Skin of body (tissue), 2 donors: ENCODE results near the gene MAP2K6. TPM values are rescaled to one million over a fixed set of nuclear protein-coding genes. Genes with fewer than 3 reads are reported as not detected.
"Not testable (repeated sequence)": the region's sequence is repeated elsewhere in the genome, so short reads cannot be mapped to it uniquely, and the experiment has no call there.

ENCODE experiments used
- DNase-seq: peaks from one replicate; lab custom pipeline; 2025; lab: John Stamatoyannopoulos, UW
- total RNA-seq: library from RNA; depleted of rRNA; stranded (reverse); fragments of >200 nt; gene quantifications from one replicate; pipeline ENCODE4 v1.2.3, GENCODE V29; 2014

The MAP2K6 gene
- total RNA-seq, 1 donor from 2014 or later = 8.6 TPM

DNA sequence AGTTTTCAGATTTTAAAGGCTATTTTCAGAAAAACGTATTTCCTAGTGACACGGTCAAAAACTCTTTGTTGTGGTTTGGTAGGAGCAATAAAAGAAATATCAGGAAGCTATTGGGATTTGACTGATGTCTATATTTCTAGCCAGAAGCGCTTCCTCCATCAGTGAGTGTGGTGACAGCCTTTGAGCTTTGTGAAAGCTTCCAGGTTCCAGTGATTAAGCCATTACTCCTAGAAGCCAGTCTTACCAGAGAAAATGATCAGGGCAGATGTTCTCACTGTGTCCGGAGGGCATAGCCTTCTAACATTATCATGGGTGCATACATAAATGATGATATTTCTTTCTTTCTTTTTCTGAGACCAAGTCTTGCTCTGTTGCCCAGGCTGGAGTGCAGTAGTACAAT, 39.6 kb downstream of the MAP2K6 start:
- DNase-seq = no peak

DNA sequence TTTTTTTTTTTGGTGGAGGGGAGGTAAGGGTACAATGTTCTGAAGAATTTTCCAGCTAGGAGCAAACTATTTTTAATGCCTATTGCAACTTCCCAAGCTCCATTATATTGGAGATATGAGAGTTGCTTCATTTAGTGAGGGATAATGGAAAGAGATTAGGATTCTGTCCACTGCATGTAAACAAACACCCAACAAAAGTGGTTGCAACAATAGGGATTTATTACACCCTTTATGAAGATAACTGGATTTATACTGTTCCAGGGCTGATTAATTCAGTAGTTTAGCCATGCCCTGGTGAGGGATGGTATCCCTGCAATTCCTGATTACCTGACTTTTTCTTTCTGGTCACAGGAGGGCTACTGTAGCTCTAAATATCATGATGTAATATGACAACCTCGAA, 40.5 kb downstream of the MAP2K6 start:
- DNase-seq = no peak

DNA sequence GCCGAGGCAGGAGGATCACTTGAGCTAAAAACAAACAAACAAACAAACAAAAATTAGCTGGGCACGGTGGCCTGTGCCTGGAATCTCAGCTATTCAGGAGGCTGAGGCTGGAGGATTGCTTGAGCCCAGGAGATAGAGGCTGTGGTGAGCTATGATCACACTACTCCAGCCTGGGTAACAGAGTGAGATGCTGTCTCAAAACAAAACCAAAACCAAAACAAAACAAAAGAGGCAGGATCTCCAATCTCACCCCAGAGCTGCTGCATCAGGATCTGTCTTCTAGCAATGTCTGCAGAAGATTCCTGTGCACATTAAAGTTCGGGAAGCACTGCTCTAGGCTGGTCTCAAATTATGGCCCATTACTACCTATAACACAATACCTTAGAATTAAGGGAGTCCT, 43.1 kb downstream of the MAP2K6 start:
- no peak for DNase-seq

DNA sequence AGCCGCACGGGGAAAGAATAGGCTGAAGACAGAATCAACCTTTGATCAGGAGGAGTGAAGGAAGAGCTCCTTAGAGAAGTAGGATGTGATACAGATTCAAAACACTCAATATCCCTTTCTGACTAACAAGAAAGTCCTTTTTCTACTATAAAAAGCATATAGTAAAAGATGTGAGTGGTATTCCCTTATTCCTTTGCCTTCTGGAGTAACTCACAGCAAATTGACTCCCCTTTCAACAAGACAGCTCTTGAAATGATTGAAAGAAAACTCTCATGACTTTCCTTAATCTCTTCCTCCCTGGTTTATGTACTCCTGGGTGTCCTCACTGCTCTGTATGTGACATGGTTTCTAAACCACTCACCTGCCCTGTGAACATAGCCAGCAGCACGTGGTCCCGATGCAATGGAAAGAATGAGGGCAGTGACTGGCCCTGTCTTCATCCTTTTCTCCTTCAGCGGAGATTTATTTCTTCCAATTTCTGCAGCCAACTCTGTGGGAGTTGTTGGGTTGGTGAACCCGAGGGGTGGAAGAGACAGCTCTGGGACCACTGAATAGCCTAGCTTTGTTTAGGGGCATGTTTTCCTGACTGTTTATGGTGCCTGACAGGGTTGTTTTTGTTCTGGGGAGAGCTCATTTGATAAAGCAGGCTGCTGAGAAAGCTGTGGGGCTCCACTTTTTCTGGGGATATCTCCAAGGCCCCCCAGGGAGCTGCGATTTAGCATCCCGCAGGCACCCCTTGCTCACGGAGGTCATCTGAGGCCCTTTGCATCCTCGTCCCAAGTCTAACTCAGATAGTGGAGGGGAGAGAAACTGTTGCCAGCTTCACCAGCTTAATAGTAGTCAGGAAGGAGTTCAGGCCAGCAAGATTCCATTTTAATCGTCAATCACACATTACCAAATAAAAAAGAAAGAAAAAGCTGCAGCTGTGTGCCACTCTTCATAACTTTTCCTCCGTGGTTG, 46.7 kb downstream of the MAP2K6 start:
- no peak for DNase-seq

DNA sequence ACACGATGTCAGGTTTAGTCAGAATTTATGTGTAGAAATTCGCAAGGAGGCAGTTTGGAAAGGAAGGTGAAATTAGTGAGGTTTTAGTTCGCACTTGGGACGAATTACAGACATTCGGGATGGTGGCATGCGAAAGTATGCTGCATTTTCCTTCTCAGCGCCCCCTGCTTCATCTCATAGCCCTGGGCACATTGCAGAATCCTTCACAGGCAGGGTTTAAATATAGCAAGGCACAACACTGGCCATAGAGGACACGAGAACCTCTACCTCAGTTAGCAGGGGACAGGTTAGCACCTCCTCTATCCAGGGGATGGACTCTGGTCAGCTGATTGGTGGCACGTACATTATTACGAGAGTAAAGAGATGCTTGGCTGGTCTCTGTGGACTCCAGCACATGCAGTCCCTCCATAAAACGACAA, 47.5 kb downstream of the MAP2K6 start:
- DNase-seq = no peak

DNA sequence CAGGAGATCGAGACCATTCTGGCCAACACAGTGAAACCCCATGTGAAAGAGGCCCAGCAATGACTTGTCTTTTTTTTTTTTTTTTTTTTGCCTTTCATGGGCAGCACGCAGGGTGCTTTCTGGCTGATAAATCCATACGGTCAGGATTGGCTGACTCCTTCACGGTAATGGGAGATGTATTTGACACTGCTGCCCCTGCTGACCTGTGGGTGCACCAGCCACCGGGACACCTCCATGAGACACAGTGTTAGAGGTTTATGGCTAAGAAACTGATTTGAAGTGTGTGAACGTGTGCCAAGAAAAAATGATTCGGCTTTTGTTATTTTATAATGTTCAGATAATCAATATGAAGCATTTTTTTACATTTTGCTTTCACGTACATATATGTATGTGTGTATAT, 48.4 kb downstream of the MAP2K6 start:
- DNase-seq = no peak

DNA sequence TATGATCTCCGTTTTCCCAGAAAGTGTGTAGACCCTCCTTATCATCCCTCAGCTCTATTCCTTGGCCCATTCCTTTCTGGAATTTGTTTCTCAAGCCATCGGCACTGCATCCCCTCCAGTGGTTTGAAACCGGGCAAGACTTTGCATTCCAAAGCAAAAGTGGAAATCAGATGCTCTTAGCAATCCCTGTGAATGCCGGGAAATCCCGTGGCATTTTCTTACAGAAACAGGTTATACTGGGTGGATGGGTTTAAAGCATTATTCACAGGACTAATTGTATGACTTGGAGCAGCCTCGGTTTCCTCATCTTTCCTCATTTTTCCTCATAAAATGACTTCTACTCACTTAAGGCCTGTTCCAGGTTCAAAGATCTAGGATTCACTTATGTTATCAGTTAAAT, 52.0 kb downstream of the MAP2K6 start:
- DNase-seq = no peak

DNA sequence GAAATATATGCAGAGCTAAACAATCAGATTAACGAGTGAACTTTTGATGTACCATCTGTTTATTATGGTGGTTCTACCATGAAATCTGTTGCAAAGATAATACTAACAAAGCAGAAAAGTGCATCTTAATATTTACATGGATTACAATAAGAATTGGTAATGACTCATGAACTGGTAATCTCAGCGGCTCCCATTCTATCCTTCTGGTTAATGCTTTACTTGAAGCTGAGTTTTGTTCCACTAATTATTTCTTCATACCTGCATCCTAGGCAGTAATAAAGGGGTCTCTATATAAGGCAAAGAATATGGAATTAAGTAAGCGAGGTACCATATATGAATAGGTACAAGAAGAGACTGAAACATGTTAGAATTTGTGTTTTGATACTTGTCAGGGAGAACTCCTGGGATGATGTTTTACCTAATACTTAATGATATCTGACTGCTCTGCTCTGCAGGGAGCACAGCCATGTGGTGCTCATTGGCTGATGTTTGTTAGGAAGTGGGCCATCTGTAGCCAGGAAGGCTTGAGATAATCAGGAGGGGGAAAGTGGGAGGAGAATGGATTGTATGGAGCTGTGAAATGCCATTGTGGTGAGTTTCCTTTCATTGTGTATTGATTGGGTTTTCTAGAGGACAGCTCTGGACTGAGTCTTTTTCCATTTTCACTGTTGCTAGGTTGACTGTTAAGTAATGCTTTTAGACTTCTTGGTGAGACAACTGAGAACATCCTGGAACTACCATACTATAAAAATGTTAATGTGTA, 52.6 kb downstream of the MAP2K6 start:
- DNase-seq = peak; percentile 12

DNA sequence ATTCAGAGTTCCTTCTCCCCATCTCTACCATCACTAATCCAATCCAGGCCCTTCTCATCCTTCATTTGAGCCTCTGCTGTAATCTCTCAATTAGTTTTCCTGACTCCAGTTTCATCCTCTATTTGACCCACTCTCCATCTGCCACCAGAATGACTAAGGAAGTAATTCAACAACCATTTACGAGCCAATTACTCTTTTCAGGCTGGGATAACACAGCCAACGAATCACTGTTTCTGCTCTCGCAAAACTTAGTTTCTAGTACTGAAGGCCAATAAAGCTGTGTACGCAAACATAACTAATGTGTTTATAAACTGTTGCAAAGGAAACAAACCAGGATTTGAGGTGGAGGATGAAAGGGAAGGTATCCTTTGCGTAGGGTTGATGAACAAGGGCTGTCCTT, 53.7 kb downstream of the MAP2K6 start:
- DNase-seq = no peak

DNA sequence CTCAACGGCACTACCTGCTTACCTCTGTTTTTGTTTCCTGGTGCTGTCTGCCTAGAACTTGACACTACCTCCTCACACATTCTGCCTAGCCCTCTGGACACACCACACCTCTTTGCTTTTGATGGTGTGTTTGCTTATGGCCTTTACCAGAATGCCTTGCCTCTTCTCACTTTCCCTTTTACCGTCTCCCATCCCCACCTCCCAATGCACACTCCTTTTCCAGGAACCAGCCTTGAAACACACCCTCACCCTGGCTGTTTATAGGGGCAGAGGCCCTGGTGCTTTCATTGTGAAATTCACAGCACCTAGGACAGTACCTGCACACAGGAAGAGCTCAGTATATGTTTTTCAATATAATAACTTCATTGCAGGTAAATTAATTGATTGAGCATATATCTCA, 56.2 kb downstream of the MAP2K6 start:
- DNase-seq = no peak

DNA sequence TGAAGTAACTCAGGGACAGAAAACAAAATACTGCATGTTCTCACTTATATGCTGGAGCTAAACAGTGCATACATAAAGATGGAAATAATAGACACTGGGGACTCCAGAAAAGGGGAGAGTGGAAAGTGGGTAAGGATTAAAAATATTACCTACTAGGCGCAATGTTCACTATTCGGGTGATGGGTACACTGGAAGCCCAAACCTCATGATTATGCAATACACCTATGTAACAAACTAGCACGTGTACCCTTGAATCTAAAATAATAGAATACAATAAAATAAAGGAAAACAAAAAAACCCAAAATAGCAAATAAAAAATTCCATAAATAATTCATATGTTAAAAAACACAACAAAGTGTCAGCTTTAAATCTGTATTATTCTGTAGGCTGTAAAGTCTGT, 56.9 kb downstream of the MAP2K6 start:
- DNase-seq = no peak

DNA sequence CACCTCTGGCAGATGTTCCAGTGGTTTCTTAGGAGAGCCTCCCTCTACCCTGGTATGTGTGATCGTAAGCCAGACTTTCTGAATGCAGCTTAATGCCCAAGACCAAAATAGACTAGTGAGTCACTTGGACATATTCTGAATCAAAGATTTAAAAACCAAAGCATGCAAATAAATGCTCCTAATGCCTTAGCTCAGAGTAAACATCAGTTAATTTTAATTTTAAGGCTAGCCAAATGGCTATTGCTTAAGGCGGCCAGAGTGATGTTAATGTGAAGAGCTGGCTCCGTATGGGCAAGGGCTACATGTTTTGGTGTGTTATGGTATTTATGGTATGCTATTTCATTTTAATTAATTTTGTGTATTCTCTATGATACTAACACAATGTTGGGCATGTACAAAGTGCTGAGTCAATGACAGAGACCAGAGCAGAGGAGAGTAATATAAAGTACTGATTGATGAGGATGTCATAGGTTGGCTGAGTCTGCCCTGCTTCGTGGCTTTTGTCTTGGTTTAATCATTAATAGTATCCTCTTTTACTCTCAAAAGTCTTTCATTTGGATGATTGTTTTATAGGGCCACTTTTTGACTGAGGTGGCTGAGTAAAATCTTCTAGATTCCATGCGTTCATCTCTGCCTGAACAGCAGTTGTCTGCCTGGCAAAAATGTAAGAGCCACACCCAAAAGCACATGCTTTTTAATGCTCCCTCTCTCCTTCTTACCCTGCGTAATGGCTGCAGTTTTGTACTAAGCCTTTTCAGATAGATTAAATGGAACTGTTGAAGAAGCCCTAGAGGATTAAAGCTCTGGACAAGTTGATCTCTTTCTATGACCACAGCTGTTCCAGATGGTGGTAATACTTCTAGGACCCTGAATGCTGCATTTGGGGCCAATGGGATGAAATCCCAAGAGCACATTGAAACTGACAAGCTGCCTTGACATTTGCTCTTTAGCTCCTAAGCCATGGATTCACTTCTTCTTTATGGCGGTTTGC, 59.6 kb downstream of the MAP2K6 start:
- DNase-seq = peak; percentile 56

DNA sequence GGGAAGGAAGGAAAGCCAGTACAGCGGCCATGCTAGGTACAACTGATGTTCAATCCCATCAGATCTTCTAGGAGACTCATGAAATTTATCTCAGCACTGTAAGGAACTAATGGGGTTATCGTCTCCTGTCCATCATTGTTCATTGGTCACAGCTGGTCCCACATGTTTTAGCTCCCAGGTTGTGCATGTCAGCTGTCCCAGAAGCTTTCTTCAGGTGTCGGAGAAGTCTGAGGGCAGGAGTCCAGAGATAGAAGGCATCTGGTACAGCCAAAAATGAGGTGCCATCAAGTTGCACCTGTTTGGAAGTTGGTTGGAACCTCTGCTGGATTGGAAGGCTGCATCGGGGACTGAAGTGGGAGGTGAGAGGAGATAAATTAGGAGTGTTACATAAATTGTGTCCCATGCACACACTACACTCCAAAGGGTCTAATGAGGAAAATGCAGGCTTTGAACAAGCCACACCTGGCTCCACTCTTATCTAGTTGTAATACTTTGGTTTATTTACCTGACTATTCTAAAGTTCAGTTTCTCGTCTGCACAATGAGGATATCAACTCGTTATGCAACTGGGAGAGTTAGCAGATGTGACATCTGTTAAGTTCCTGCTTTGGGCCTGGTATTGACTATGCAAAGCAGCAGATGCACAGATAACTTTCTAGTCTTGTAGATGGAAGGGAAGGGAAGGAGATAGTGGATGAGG, 62.9 kb downstream of the MAP2K6 start:
- no peak for DNase-seq

DNA sequence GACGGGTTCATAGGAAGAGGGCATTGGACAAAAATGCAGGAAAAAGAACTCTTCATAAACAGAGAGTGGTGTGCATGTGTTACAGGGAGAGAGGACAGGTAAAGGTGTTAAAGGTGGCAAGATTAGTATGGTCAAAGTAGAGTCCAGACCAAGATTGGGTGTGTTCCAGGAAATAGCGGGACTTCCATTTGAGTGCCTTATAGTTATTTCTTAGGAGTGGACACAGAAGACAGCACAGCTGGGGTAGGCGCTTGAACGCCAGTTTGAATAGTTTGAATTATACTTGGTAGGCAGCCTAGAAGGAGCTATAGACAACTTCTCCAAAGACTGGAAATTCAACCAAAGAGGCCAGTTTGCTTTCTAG, 63.4 kb downstream of the MAP2K6 start:
- no peak for DNase-seq

DNA sequence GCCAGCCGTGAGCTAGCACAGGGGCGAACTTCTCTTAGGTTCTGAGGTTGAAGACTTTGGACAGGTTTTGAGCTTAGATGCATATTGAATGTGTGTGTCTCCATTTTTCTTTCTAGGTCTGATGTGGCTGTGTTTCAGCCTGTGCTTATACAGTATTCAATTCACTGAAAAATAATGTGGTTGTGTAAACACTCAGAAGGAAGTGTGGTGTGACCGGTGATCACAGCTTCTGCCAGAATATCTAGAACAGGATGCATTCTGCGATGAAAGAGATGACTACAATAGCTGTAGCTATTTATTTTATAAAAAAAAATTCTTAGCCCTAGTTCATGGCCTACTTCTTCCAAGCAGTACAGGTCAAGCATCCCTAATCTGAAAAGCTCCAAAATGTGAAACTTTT, 64.4 kb downstream of the MAP2K6 start:
- no peak for DNase-seq

DNA sequence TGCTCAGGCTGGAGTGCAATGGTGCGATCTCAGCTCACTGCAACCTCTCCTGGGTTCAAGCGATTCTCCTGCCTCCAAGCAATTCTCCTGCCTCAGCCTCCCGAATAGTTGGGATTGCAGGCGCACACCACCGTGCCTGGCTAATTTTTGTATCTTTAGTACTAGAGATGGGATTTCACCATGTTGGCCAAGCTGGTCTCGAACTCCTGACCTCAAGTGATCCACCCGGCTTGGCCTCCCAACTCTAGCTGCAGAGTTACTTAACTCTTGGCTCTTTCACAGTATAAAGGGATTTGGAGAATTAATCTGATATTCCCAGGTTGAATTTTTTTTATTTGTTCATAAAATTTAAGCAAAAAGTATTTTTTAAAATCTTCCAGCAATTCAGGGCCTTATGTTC, 65.3 kb downstream of the MAP2K6 start:
- not testable (repeated sequence) for DNase-seq

DNA sequence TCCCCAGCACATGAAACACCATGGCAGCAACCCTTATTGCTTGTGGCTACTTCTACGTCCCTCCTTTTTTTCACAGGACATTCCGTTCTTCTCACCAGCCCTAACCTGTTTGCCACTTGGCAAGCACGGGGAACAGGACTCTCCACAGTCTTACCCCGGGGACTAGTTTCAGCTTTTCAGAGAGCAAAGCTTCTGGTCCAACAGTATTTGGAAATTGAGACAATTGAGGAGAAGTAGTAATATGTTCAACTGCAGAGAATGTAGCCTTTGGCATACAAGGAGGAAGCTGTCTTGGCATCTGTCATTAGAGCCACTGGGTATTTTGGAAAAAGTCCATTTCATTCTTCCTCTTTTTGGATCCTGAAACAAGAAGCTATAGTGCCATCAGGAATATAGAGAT, 65.7 kb downstream of the MAP2K6 start:
- DNase-seq = no peak

DNA sequence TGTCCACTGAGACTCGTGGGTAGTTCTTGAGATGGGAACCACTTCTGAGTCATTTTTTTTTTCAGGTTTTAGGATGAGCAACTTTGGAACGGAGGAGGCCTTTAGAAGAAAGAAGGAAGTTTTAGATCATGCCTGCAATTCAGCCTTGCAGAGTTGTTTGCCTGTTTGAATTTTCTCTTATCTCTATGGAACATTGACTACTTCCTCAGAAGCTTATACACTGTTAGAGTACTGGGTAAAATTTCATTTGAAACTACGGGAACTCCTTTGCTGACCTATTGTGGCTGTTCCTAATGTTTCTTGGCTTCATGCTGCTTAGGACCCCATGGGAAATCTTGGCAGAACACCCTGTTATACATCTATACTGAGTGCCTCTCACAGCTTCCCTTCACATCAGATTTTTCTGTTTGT, 70.8 kb downstream of the MAP2K6 start:
- no peak for DNase-seq

DNA sequence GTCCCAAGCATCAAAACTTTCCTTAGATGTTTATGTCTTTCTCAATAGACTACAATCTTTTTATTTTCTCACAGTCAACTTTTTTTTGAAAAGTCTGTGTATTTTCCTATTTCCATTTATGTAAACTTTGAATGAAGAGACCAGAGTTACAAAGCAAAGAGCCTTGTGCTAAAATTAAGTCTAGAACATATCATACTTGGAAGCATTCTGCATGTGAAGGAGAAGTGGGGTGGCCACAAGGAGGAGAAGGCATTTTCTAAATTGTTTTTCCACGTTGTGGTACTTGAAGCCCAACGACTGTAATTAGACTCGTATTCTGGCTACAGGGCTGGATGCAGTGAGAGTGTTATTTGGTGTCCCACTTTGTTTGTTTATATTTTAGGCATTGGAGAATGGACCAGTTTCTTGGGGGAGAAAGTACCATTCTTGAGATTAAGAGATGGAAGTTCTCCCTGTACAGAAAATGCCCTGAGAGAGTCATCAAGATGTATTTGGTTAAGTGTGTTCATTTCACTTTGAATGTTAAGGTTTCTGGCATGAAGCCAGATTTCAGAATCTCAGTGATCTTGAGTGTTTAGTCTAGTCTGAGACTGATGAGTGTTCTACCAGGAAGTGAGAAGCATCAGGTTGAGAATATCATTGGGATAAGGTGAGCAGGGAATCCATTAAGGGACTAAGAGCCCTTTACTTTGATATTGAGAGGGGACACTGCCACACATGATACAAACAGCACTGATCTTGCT, 71.6 kb downstream of the MAP2K6 start:
- DNase-seq = no peak
